KOPT-K1 (cell line): ENCODE data around the gene PLA2G4A.

ENCODE experiments used
- H3K27ac ChIP-seq: fragments of 200-600 bp; sonication (generic); 2 replicates; pipeline ENCODE4 v1.5.1; 2016; ENCODE audit warnings: antibody characterized with exemption, mild to moderate bottlenecking, low read depth, low read length; ENCODE audit not compliant: poor library complexity, severe bottlenecking
- H3K36me3 ChIP-seq: fragments of 200-600 bp; sonication (generic); 2 replicates; pipeline ENCODE4 v1.5.1; 2017; ENCODE audit warnings: antibody characterized with exemption, mild to moderate bottlenecking, low read length, moderate library complexity; ENCODE audit not compliant: insufficient read depth
- H3K9me3 ChIP-seq: fragments of 200-600 bp; sonication (generic); 2 replicates; pipeline ENCODE4 v1.5.1; 2017; ENCODE audit warnings: antibody characterized with exemption, low read length, mild to moderate bottlenecking; ENCODE audit not compliant: insufficient read depth, poor library complexity, severe bottlenecking

Gene PLA2G4A

GRCh38 chr1:186811892-186812291, 16.9 kb upstream of the PLA2G4A start:
- Histone ChIP-seq H3K27ac (no peak overlapping the region), H3K9me3 (no peaks in the 10 kb centered on the region), H3K36me3 (no peaks in the 10 kb centered on the region)

- no peaks in the 10 kb centered on the region for H3K36me3 ChIP-seq
- H3K9me3 ChIP-seq: no peaks in the 10 kb centered on the region
- no peak overlapping the region for H3K27ac ChIP-seq
These were observed 16.2 kb upstream of the PLA2G4A start for GRCh38 chr1:186812570-186812969.

- Histone ChIP-seq H3K36me3 (no peaks in the 10 kb centered on the region), H3K27ac (no peak overlapping the region), H3K9me3 (no peaks in the 10 kb centered on the region)
These were observed 15.3 kb upstream of the PLA2G4A start for GRCh38 chr1:186813420-186813819.

GRCh38 chr1:186819126-186819525, 9.6 kb upstream of the PLA2G4A start:
- Histone ChIP-seq H3K9me3 (no peaks in the 10 kb centered on the region), H3K36me3 (no peaks in the 10 kb centered on the region), H3K27ac (no peak overlapping the region)

- H3K36me3 ChIP-seq: no peaks in the 10 kb centered on the region
- no peak overlapping the region for H3K27ac ChIP-seq
- no peaks in the 10 kb centered on the region for H3K9me3 ChIP-seq
These were observed 9.2 kb upstream of the PLA2G4A start for GRCh38 chr1:186819563-186819962.

- Histone ChIP-seq H3K9me3 (no peaks in the 10 kb centered on the region), H3K36me3 (no peaks in the 10 kb centered on the region), H3K27ac (no peak overlapping the region)
These were observed 1.2 kb downstream of the PLA2G4A start for GRCh38 chr1:186829686-186830587.

GRCh38 chr1:186831168-186831567, 2.4 kb downstream of the PLA2G4A start:
- Histone ChIP-seq H3K9me3 (no peaks in the 10 kb centered on the region), H3K27ac (no peak overlapping the region), H3K36me3 (no peaks in the 10 kb centered on the region)

GRCh38 chr1:186834399-186834958, 5.7 kb downstream of the PLA2G4A start:
- Histone ChIP-seq H3K36me3 (no peaks in the 10 kb centered on the region), H3K27ac (no peak overlapping the region), H3K9me3 (no peaks in the 10 kb centered on the region)

GRCh38 chr1:186835448-186835847, 6.7 kb downstream of the PLA2G4A start:
- H3K9me3 ChIP-seq: no peaks in the 10 kb centered on the region
- no peak overlapping the region for H3K27ac ChIP-seq
- H3K36me3 ChIP-seq: no peaks in the 10 kb centered on the region

GRCh38 chr1:186837806-186838205, 9.1 kb downstream of the PLA2G4A start:
- H3K27ac ChIP-seq: no peak overlapping the region
- H3K36me3 ChIP-seq: no peaks in the 10 kb centered on the region
- no peaks in the 10 kb centered on the region for H3K9me3 ChIP-seq

GRCh38 chr1:186838380-186839040, 9.8 kb downstream of the PLA2G4A start:
- Histone ChIP-seq H3K9me3 (no peaks in the 10 kb centered on the region), H3K36me3 (no peaks in the 10 kb centered on the region), H3K27ac (no peak overlapping the region)

- Histone ChIP-seq H3K36me3 (no peaks in the 10 kb centered on the region), H3K27ac (no peak overlapping the region), H3K9me3 (no peaks in the 10 kb centered on the region)
These were observed 10.3 kb downstream of the PLA2G4A start for GRCh38 chr1:186839041-186839400.

GRCh38 chr1:186841599-186841998, 12.8 kb downstream of the PLA2G4A start:
- Histone ChIP-seq H3K9me3 (no peaks in the 10 kb centered on the region), H3K36me3 (no peaks in the 10 kb centered on the region), H3K27ac (no peak overlapping the region)

- H3K36me3 ChIP-seq: no peaks in the 10 kb centered on the region
- no peaks in the 10 kb centered on the region for H3K9me3 ChIP-seq
- no peak overlapping the region for H3K27ac ChIP-seq
These were observed 13.8 kb downstream of the PLA2G4A start for GRCh38 chr1:186842547-186842946.

GRCh38 chr1:186843226-186843625, 14.5 kb downstream of the PLA2G4A start:
- Histone ChIP-seq H3K36me3 (no peaks in the 10 kb centered on the region), H3K9me3 (no peaks in the 10 kb centered on the region), H3K27ac (no peak overlapping the region)
